ENCODE results near the gene OTUD7B.

Gene OTUD7B

GRCh38 chr1:150005606-150006005, 4.9 kb downstream of the OTUD7B start:
- no peak for DNase-seq (ENCODE audit: extremely low read depth in 1 of 2, low read depth in 1 of 2)

GRCh38 chr1:150003801-150004200, 6.7 kb downstream of the OTUD7B start:
- DNase-seq (ENCODE audit: extremely low read depth in 1 of 2, low read depth in 1 of 2): no peak

- DNase-seq (ENCODE audit: extremely low read depth in 1 of 2, low read depth in 1 of 2): no peak
Observed at GRCh38 chr1:150002217-150002616, 8.3 kb downstream of the OTUD7B start.

- no peak for DNase-seq (ENCODE audit: extremely low read depth in 1 of 2, low read depth in 1 of 2)
Observed at GRCh38 chr1:150001415-150001814, 9.1 kb downstream of the OTUD7B start.

GRCh38 chr1:149997585-149998262, 12.8 kb downstream of the OTUD7B start:
- no peak for DNase-seq (ENCODE audit: extremely low read depth in 1 of 2, low read depth in 1 of 2)

DNA sequence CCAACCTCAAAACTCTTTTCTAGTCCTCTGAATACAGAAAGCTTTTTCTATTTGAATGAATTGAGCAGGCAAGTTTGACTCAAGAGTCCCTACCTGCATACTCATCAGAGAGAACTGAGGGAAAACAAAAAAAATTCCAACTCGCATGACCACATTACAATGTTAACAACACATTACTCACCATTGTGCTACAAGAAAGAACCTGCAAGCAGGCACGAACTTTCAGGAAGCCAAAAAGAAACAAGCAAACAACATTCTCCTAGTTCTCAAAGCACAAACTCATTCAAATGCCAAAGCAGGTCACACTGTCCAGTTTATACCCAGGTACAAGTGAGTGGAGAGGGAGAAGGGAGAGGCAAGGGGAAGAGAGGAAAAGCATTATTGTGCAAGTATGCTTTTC, 14.6 kb downstream of the OTUD7B start:
- DNase-seq (ENCODE audit: extremely low read depth in 1 of 2, low read depth in 1 of 2): no peak

- no peak for DNase-seq (ENCODE audit: extremely low read depth in 1 of 2, low read depth in 1 of 2)
Observed at GRCh38 chr1:149993764-149994163, 16.8 kb downstream of the OTUD7B start.

DNA sequence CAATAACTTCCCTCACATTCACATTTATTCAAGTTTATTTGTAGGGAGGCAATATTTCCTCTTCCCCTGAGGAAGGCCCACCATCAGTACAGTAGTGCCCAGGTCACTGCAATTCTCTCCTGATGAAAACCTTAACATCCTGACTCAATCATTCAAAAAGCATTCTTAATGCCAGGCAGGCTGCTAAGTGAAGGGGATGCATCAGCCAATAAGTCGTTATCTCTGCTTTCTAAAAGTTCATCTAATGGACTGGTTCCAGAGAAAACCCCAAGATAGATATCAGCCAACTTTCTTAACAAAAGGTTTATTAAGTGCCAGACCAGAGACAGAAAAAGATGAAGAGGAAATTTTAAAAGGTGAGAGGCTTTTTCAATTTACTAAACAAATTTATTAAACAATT, 17.3 kb downstream of the OTUD7B start:
- DNase-seq (ENCODE audit: extremely low read depth in 1 of 2, low read depth in 1 of 2): no peak

DNA sequence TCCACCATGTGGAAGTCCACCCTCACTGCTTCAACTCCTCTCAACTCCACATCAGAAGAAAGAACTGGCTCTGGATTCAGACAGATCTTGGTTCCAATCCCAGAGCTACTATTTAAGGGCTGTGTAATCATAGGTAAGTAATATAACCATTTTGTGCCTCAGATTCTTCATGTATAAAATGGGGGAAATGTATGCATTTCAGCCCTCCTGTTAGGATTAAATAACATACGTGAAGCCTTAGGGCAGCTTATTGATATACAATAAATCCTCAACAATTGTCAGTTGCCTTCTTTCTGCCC, 23.3 kb downstream of the OTUD7B start:
- no peak for DNase-seq (ENCODE audit: extremely low read depth in 1 of 2, low read depth in 1 of 2)

DNA sequence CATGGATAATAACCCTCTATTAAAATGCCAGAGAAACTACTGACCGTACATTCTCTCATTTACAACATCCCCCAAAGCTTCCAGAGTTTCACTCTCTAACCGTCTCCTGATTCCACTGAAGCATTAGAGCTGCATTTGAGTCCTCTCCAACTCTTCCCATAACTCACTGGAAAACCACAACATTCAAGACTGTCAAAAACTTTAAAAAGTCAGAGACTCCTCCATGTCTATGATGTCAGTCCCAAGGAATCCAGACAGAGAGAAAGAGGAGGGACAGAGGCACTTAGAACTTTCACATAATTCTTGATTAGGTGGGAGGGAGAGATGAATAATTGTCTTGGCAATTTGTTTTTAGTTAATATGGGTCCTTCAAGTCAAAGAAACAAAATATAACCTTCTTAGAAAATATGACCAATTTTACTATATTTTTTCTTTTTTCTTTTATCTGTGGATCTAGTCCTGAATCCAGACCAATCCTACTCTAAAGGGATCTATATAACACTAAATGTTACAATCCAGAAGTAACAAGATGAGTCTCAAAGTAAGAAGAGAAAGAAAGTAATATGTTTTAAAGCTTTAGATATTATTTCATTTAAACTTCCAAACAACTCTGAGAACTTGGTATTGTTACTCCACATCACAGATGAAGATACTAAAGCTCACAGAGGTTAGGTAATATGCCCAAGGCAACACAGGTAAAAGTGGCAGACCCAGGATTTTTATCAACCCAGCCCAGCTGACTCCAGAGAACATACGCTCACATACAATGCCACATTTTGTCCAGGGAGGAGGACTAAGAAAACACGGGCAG, 23.8 kb downstream of the OTUD7B start:
- DNase-seq (ENCODE audit: extremely low read depth in 1 of 2, low read depth in 1 of 2): no peak

GRCh38 chr1:149979972-149980540, 30.5 kb downstream of the OTUD7B start:
- DNase-seq (ENCODE audit: extremely low read depth in 1 of 2, low read depth in 1 of 2): no peak

- DNase-seq (ENCODE audit: extremely low read depth in 1 of 2, low read depth in 1 of 2): no peak
Observed at GRCh38 chr1:149979245-149979971, 31.1 kb downstream of the OTUD7B start.

DNA sequence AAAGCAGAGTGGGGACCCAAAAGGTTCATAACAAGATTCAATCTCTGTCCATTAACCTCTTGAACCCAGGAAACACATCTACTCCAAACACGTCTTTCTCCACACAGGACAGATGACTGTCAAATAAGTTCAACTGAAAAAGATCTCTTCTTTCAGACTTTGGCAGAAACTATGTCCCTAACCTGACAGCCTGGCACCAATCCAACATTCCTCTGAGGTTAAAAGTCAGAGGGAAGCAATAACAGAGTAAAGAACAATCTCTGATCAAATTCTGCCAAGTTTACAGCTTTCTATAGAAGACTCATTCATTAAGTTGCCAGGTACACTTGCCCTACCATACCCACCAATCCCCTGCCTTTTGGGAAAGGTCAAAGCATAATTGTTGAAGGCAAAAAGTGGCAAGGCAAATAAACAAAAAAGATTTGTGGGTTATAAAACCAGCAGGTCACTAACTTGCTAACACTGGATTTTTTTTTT, 31.9 kb downstream of the OTUD7B start:
- DNase-seq (ENCODE audit: extremely low read depth in 1 of 2, low read depth in 1 of 2): no peak

DNA sequence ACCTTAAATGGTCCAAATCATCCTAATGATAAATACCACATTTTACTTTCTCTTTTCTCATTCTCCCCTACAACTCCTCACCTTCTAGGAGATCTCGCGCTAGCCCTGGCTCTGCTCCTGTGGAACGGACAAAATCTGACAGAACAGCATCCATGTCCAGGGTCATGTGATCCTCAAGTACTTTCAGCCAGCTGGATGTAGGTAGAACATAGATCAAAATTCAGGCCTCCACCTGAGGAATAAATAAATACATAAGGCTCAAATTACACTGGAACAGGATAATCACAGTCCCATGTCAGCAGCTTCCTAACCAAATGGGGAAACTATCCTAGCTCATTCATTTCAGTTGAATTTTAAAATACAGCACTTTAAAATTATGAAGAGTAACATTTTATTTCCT, 33.2 kb downstream of the OTUD7B start:
- no peak for DNase-seq (ENCODE audit: extremely low read depth in 1 of 2, low read depth in 1 of 2)

DNA sequence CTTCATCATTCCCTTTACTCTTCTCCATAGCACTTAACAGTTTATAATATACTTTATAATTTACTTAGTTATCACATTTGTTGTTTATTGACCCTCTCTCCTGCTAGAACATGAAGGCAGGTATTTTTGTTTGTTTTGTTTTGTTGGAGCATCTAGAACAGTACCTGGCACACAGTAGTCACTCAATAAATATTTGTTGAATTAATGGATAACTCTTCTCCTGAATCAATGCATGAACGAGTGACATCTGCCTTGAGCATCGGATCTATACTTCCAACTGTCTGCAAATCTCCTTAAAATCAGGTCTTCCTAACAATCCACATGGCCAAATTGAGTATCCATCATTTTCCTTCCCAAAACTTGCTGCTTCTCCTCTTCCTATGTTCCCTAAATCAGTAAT, 38.0 kb downstream of the OTUD7B start:
- DNase-seq (ENCODE audit: extremely low read depth in 1 of 2, low read depth in 1 of 2): no peak

GRCh38 chr1:149967646-149968045, 42.9 kb downstream of the OTUD7B start:
- DNase-seq (ENCODE audit: extremely low read depth in 1 of 2, low read depth in 1 of 2): no peak

DNA sequence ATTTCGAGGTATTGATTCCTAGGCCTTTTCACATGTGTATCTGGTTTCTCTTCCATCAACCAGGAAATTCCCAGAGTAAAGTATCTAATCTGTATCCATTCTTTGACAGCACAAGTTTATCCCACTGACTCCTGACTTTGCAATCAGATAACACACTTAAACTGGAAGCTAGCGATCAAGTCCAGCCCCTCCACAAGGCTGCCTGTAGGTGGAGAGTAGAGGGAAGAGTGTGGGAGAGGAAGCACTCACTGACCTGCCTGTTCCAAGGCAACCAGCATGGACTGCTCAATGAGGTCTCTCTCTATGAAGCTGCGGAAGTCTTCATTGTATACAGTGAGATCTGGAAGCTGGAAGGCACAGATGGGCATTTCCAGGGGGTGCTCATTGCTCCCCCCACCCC, 43.5 kb downstream of the OTUD7B start:
- DNase-seq (ENCODE audit: extremely low read depth in 1 of 2, low read depth in 1 of 2): no peak

- no peak for DNase-seq (ENCODE audit: extremely low read depth in 1 of 2, low read depth in 1 of 2)
Observed at GRCh38 chr1:149966405-149966804, 44.1 kb downstream of the OTUD7B start.

GRCh38 chr1:149965440-149965839, 45.1 kb downstream of the OTUD7B start:
- no peak for DNase-seq (ENCODE audit: extremely low read depth in 1 of 2, low read depth in 1 of 2)

- DNase-seq (ENCODE audit: extremely low read depth in 1 of 2, low read depth in 1 of 2): no peak
Observed at GRCh38 chr1:149963358-149963757, 47.2 kb downstream of the OTUD7B start.

DNA sequence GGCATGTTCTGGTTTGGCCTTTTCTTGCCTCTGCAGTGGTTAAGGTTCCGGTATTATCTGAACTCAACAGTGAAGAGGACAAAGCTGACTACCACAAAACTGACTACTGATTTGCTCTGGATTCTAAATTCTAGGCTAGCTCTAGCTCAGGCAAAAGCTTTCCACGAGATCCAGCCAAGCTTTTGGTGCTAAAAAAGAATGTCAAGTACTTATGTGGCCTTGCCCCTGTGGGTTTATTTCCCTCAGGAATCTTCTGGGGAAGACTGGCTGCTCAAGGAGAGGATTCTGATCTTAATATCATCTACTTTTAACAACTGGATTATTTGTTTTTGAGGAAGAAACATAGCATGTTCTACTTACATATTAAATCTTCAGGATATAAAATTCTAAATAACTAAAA, 47.8 kb downstream of the OTUD7B start:
- DNase-seq (ENCODE audit: extremely low read depth in 1 of 2, low read depth in 1 of 2): no peak

Measured in activated CD8-positive, alpha-beta memory T cell treated with anti-CD3 and anti-CD28 coated beads for 1 hour (primary cell).